ENCODE data around the gene RESP18.
"Not testable (repeated sequence)": the region's sequence is repeated elsewhere in the genome, so short reads cannot be mapped to it uniquely, and the experiment has no call there.

The RESP18 gene

GRCh38 chr2:219325136-219325535 lies 7.4 kb downstream of the RESP18 start:
- DNase-seq: no peak

GRCh38 chr2:219323434-219323833 lies 9.1 kb downstream of the RESP18 start:
- DNase-seq: no peak

GRCh38 chr2:219314804-219315468 lies 17.6 kb downstream of the RESP18 start:
- DNase-seq: no peak

- DNase-seq: not testable (repeated sequence)
These were observed 19.8 kb downstream of the RESP18 start for GRCh38 chr2:219312683-219313263.

- DNase-seq: peak; percentile 27
These were observed 23.3 kb downstream of the RESP18 start, which contains the start of gene PTPRN for GRCh38 chr2:219309278-219309677. PTPRN (minus strand) TSS chr2:219309401; CDS start chr2:219309332, 69 bp downstream.

GRCh38 chr2:219308142-219309101 lies 24.1 kb downstream of the RESP18 start:
- DNase-seq: peak; percentile 3

- no peak for DNase-seq
These were observed 26.5 kb downstream of the RESP18 start for GRCh38 chr2:219306047-219306446.

GRCh38 chr2:219304223-219304622 lies 28.3 kb downstream of the RESP18 start:
- no peak for DNase-seq

GRCh38 chr2:219302412-219302968 lies 30.1 kb downstream of the RESP18 start:
- no peak for DNase-seq

- no peak for DNase-seq
These were observed 32.5 kb downstream of the RESP18 start for GRCh38 chr2:219300022-219300421.

GRCh38 chr2:219299372-219299760 lies 33.2 kb downstream of the RESP18 start:
- DNase-seq: no peak

GRCh38 chr2:219298759-219299371 lies 33.7 kb downstream of the RESP18 start:
- DNase-seq: peak; percentile 54

- DNase-seq: no peak
These were observed 34.6 kb downstream of the RESP18 start for GRCh38 chr2:219297766-219298456.

GRCh38 chr2:219296631-219297391 lies 35.7 kb downstream of the RESP18 start:
- DNase-seq: no peak

- DNase-seq: no peak
These were observed 36.4 kb downstream of the RESP18 start for GRCh38 chr2:219296142-219296541.

- DNase-seq: peak; percentile 53
These were observed 37.9 kb downstream of the RESP18 start for GRCh38 chr2:219294356-219295351.

- no peak for DNase-seq
These were observed 38.8 kb downstream of the RESP18 start for GRCh38 chr2:219293736-219294231.

- no peak for DNase-seq
These were observed 39.9 kb downstream of the RESP18 start for GRCh38 chr2:219292616-219293015.

- no peak for DNase-seq
These were observed 40.5 kb downstream of the RESP18 start for GRCh38 chr2:219291910-219292490.
